CD4-positive, alpha-beta memory T cell (primary cell): Measurements from ENCODE around the gene PPFIA1. TPM values are rescaled to one million over a fixed set of nuclear protein-coding genes. Genes with fewer than 3 reads are reported as not detected.

Experiments
- CTCF ChIA-PET: fragments of 350-600 bp; sonication (Branson Sonifier 250); formaldehyde crosslinking; loops from one replicate; lab custom pipeline; 2021; ENCODE audit warnings: inconsistent platforms; ENCODE audit not compliant: partially characterized antibody; lab: Charles Lee
- POLR2A ChIA-PET: fragments of 350-600 bp; sonication (Branson Sonifier 250); formaldehyde crosslinking; loops from one replicate; lab custom pipeline; 2021; ENCODE audit not compliant: partially characterized antibody; lab: Charles Lee
- DNase-seq, 5 donors: peaks; one replicate each; pipeline versions ENCODE4 v3.0.0 to v3.0.0-alpha.2; 2020 to 2022; ENCODE audit warnings: mixed read lengths in 1 of 5
- H3K27ac ChIP-seq: one replicate; pipeline ENCODE4 v1.7.0; 2013; ENCODE audit warnings: low read depth, low read length
- H3K27me3 ChIP-seq: 2 replicates; pipeline ENCODE4 v1.7.0; 2013; ENCODE audit warnings: mild to moderate bottlenecking, low read length, moderate library complexity; ENCODE audit not compliant: insufficient read depth
- H3K36me3 ChIP-seq: 2 replicates; pipeline ENCODE4 v1.7.0; 2013; ENCODE audit warnings: mild to moderate bottlenecking, low read length, moderate library complexity; ENCODE audit not compliant: insufficient read depth
- H3K4me1 ChIP-seq: 2 replicates; pipeline ENCODE4 v1.7.0; 2013; ENCODE audit warnings: mild to moderate bottlenecking, low read length, moderate library complexity; ENCODE audit not compliant: insufficient read depth
- H3K4me3 ChIP-seq, 2 donors: one replicate each; pipeline ENCODE4 v1.7.0; 2013; ENCODE audit warnings: low read length in 2 of 2, mild to moderate bottlenecking in 1 of 2
- H3K9me3 ChIP-seq, 2 donors: one replicate each; pipeline ENCODE4 v1.7.0; 2013; ENCODE audit warnings: low read length in 2 of 2, control low read depth in 1 of 2; ENCODE audit not compliant: control insufficient read depth in 1 of 2
- H3K27ac Mint-ChIP-seq, 7 donors: one replicate each; pipeline ENCODE4 v1.8.0; 2020 to 2021; ENCODE audit warnings: mixed read lengths in 7 of 7, mild to moderate bottlenecking in 6 of 7, inconsistent platforms in 3 of 7, moderate library complexity in 3 of 7
- H3K27me3 Mint-ChIP-seq, 2 donors: one replicate each; pipeline ENCODE4 v1.8.0; 2020 to 2021; ENCODE audit warnings: mixed read lengths in 2 of 2
- H3K36me3 Mint-ChIP-seq, 2 donors: one replicate each; pipeline ENCODE4 v1.8.0; 2020 to 2021; ENCODE audit warnings: mixed read lengths in 2 of 2, inconsistent platforms in 1 of 2, mild to moderate bottlenecking in 1 of 2
- H3K4me1 Mint-ChIP-seq, 4 donors: one replicate each; pipeline ENCODE4 v1.8.0; 2020 to 2021; ENCODE audit warnings: mixed read lengths in 4 of 4, mild to moderate bottlenecking in 1 of 4
- H3K4me3 Mint-ChIP-seq, 8 donors: one replicate each; pipeline ENCODE4 v1.8.0; 2020 to 2021; ENCODE audit warnings: mixed read lengths in 8 of 8, mild to moderate bottlenecking in 7 of 8, moderate library complexity in 6 of 8, inconsistent platforms in 3 of 8
- H3K9me3 Mint-ChIP-seq, 8 donors: one replicate each; pipeline ENCODE4 v1.8.0; 2020 to 2021; ENCODE audit warnings: mixed read lengths in 8 of 8, mild to moderate bottlenecking in 5 of 8, inconsistent platforms in 3 of 8, moderate library complexity in 1 of 8
- intact Hi-C: fragments of 100-400 bp; cut with micrococcal nuclease; formaldehyde crosslinking; loops from one replicate; pipeline ENCODE4 v1.15.1; 2023
- polyA plus RNA-seq, 2 donors: library from polyadenylated mRNA; unstranded; fragments of 300-500 nt; fragmentation: Illumina TruSeq; gene quantifications; one replicate each; pipeline ENCODE4 v1.2.3, GENCODE V29; 2021
- total RNA-seq, 2 experiments: library from RNA; stranded (reverse); gene quantifications; one replicate each; pipeline ENCODE4 v1.2.3, GENCODE V29; 2021

Gene PPFIA1
- total and polyA plus RNA-seq, 4 experiments from 2014 or later, result 4.3 to 54.8 (median 35.8) TPM

DNA sequence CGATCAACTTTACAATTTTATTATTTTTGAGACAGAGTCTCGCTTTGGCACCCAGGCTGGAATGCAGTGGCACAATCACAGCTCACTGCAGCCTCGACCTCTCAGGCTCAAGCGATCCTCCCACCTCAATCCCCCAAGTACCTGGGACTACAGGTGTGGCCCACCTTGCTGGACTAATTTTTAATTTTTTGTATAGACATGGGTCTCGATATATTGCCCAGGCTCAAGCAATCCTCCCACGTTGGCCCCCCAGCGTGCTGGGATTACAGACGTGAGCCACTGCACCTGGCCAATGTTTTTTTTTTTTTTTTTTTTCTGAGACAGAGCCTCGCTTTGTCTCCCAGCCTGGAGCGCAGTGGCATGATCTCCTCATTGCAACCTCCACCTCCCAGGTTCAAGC lies 2.0 kb upstream of the PPFIA1 start:
- Mint-ChIP-seq H3K4me3 (peak overlapping the region in 1 of 8 donors; percentile 65), H3K36me3 (peaks cover 4 to 17% of the 10 kb centered on the region in 2 donors), H3K27ac (no peak overlapping the region), H3K27me3 (peaks cover 4 to 18% of the 10 kb centered on the region in 2 donors), H3K9me3 (no peaks in the 10 kb centered on the region), H3K4me1 (peaks cover 10 to 34% (median 25%) of the 10 kb centered on the region in 4 donors)
- Histone ChIP-seq H3K4me3 (no peak overlapping the region), H3K9me3 (no peaks in the 10 kb centered on the region), H3K27me3 (no peaks in the 10 kb centered on the region), H3K4me1 (peaks cover 32% of the 10 kb centered on the region), H3K36me3 (no peaks in the 10 kb centered on the region), H3K27ac (no peak overlapping the region)
- ChIA-PET CTCF (interaction anchor here (0.8 kb wide), 1 partner anchor 65 kb away, joined by 3 read pairs; the partner anchor contains the start of gene FADD), POLR2A (no interaction called here)
- no peak for DNase-seq
- intact Hi-C loops, result no loop called here

DNA sequence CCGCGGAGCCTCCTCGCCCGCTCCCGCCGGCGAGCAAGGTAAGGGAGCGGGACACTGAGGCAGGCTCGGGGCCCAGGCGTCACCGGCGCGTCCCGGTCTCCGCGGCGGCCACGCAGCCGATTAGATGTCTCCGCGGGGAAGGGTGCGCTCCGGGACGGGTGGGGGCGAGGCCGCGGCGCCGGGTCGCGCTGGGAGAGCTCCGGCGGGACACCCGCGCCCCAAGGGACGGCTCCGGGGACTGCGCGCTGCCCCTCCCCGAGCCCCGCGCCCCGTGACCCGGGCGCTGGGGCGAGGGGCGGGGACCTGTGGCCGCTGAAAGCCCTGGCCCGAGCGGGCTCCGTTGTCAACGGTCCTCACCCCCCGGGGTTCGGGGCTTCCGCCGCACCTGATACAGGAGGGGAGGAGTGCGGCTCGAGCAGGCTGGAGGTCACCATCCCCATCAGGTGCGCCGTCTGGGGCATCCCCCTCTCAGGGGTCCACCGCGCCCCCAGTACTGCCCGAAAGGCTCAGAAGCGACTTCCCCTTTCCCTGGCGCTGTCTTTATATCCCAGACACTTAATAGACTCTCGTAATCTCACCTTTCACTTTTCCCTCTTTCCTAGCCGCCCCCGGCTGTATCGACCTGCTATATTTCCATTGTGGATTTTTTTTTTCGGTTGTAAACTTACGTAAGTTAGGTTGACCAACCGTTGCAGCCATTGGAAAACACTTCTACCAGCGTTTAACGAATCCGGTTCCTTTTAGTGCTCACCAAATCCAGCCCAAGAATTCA lies 573 bp downstream of the PPFIA1 start:
- peaks cover 50% of the 10 kb centered on the region for H3K4me1 ChIP-seq
- Mint-ChIP-seq H3K27me3 (peaks cover 4 to 6% of the 10 kb centered on the region in 2 donors), H3K4me3 (peak overlapping the region; percentile 82 to 94 (median 90)), H3K4me1 (peaks cover 25 to 56% (median 43%) of the 10 kb centered on the region in 4 donors), H3K36me3 (peaks cover 15 to 37% of the 10 kb centered on the region in 2 donors), H3K27ac (peak overlapping the region; percentile 55 to 97 (median 90)), H3K9me3 (no peaks in the 10 kb centered on the region)
- H3K27ac ChIP-seq, result peak overlapping the region; percentile 65
- DNase-seq, result peak in 3 of 5 donors; percentile 58 to 64 (median 62)
- ChIA-PET POLR2A (interaction anchor here (1.4 to 3.4 kb wide), 2 partner anchors 57 to 68 kb away, joined by 3 to 22 read pairs; partner anchors contain the start of gene FADD), CTCF (interaction anchor here (1.4 kb wide), 2 partner anchors 64 to 66 kb away, joined by 3 to 4 read pairs; no protein-coding TSS in a partner anchor)
- intact Hi-C loops, result loop anchor here (1.0 kb wide), 1 partner anchor 68 kb away; the partner anchor contains the start of gene FADD
- H3K27me3 ChIP-seq, result no peaks in the 10 kb centered on the region
- no peaks in the 10 kb centered on the region for H3K9me3 ChIP-seq
- no peaks in the 10 kb centered on the region for H3K36me3 ChIP-seq
- peak overlapping the region; percentile 52 to 67 for H3K4me3 ChIP-seq

DNA sequence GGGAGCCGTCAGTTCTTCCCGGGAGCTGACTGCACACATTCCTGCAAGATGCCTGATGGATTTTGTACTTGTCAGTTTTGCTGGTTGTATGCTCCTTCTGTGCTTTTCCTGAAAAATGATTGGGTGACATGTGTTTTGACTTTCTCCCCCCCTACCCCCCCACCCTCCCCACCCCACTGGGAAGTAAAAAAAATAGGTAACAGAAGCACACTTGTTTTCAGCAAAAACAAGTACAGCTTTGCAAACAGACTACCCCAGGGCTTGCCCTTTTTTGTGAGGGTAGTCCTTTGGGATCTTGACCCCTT lies 1.1 kb downstream of the PPFIA1 start:
- H3K4me1 Mint-ChIP-seq, result peaks cover 26 to 62% (median 46%) of the 10 kb centered on the region in 4 donors
- H3K4me3 ChIP-seq, result peak overlapping the region; percentile 52 to 67
- ChIA-PET CTCF (interaction anchor here (1.4 kb wide), 1 partner anchor 67 kb away, joined by 4 read pairs; no protein-coding TSS in a partner anchor), POLR2A (interaction anchor here (3.4 kb wide), 1 partner anchor 68 kb away, joined by 22 read pairs; the partner anchor contains the start of gene FADD)
- peak overlapping the region; percentile 65 to 97 (median 81) for H3K27ac Mint-ChIP-seq
- H3K4me1 ChIP-seq, result peaks cover 50% of the 10 kb centered on the region
- intact Hi-C loops, result no loop called here
- H3K9me3 Mint-ChIP-seq, result no peaks in the 10 kb centered on the region
- H3K27ac ChIP-seq, result peak overlapping the region; percentile 65
- peaks cover 4 to 5% of the 10 kb centered on the region in 2 donors for H3K27me3 Mint-ChIP-seq
- H3K4me3 Mint-ChIP-seq, result peak overlapping the region; percentile 82 to 94 (median 90)
- H3K36me3 Mint-ChIP-seq, result peaks cover 15 to 42% of the 10 kb centered on the region in 2 donors
- no peaks in the 10 kb centered on the region for H3K9me3 ChIP-seq
- no peaks in the 10 kb centered on the region for H3K27me3 ChIP-seq
- H3K36me3 ChIP-seq, result no peaks in the 10 kb centered on the region
- no peak for DNase-seq

DNA sequence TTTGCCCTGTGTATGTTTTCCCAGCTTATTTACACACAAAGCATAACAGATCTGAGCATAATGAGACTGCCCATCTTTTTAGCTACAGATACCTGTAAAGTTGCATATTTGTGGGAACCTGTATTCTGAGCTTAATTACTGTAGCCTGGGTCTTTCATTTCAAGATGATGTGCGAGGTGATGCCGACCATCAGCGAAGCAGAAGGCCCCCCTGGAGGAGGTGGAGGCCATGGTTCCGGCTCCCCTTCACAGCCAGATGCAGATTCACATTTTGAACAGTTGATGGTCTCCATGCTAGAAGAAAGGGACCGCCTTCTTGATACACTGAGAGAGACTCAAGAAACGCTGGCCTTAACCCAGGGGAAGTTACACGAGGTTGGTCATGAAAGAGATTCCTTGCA lies 1.5 kb downstream of the PPFIA1 start:
- Histone ChIP-seq H3K27ac (no peak overlapping the region), H3K36me3 (no peaks in the 10 kb centered on the region), H3K4me3 (no peak overlapping the region), H3K9me3 (no peaks in the 10 kb centered on the region), H3K27me3 (no peaks in the 10 kb centered on the region), H3K4me1 (peaks cover 50% of the 10 kb centered on the region)
- Mint-ChIP-seq H3K27me3 (peaks cover 4 to 5% of the 10 kb centered on the region in 2 donors), H3K4me1 (peaks cover 28 to 62% (median 47%) of the 10 kb centered on the region in 4 donors), H3K9me3 (no peaks in the 10 kb centered on the region), H3K4me3 (peak overlapping the region; percentile 68 to 91 (median 83)), H3K27ac (peak overlapping the region; percentile 21 to 88 (median 76)), H3K36me3 (peaks cover 15 to 45% of the 10 kb centered on the region in 2 donors)
- ChIA-PET POLR2A (interaction anchor here (3.4 kb wide), 1 partner anchor 69 kb away, joined by 22 read pairs; the partner anchor contains the start of gene FADD), CTCF (interaction anchor here (1.4 kb wide), 1 partner anchor 67 kb away, joined by 4 read pairs; no protein-coding TSS in a partner anchor)
- DNase-seq, result no peak
- intact Hi-C loops, result no loop called here

DNA sequence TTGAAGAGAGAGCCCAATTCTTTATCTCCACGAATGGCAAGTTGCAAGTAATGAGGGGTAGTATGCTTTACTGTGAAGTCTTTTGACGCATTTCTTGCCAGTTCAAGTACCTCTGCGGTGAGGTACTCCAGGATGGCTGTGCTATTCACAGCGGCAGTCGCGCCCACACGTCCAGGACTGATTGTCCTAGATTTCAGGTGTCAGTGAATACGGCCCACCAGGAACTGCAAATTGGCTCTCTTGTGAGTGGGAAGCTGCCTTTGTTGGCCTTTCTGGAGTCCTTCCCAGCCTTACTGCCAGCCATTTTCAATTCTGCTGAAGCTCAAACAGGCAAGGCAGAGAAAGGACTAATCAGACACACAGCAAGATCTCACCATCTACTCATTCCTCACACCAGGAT lies 8.5 kb downstream of the PPFIA1 start:
- intact Hi-C loops, result no loop called here
- Histone ChIP-seq H3K4me3 (no peak overlapping the region), H3K9me3 (no peaks in the 10 kb centered on the region), H3K27ac (no peak overlapping the region), H3K36me3 (peaks cover 13% of the 10 kb centered on the region), H3K4me1 (peaks cover 16% of the 10 kb centered on the region), H3K27me3 (no peaks in the 10 kb centered on the region)
- H3K36me3 Mint-ChIP-seq, result peaks cover 48 to 68% of the 10 kb centered on the region in 2 donors
- no peaks in the 10 kb centered on the region for H3K9me3 Mint-ChIP-seq
- DNase-seq, result no peak
- ChIA-PET POLR2A (no interaction called here), CTCF (no interaction called here)
- no peaks in the 10 kb centered on the region for H3K27me3 Mint-ChIP-seq
- peak overlapping the region in 1 of 7 donors; percentile 14 for H3K27ac Mint-ChIP-seq
- H3K4me3 Mint-ChIP-seq, result peak overlapping the region in 1 of 8 donors; percentile 26
- peaks cover 24 to 55% (median 37%) of the 10 kb centered on the region in 4 donors for H3K4me1 Mint-ChIP-seq

DNA sequence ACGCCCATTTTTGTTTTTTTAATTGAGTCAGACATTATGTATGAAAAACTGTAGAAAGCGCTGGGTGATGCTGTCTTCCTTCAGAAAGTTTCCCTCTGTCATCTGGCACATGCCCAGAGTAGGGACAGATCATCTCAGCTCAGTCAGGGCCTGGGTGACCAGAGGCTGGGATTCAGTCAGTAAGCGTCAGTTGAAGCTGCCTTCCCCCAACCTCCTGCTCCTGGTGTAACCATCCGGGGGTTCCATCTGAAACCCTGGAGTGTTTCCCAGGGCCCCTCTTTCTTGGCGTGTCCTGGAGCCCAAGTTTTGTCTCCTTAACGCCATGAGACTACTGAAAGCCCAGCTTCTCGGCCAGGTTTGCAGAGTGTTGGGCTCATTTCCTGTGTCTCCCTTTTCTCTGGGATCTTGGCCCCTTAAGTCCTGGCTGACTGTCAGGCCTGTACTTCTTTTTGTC lies 10.7 kb downstream of the PPFIA1 start:
- POLR2A ChIA-PET, result no interaction called here
- H3K9me3 Mint-ChIP-seq, result no peaks in the 10 kb centered on the region
- CTCF ChIA-PET, result no interaction called here
- H3K36me3 Mint-ChIP-seq, result peaks cover 45 to 66% of the 10 kb centered on the region in 2 donors
- intact Hi-C loops, result no loop called here
- Histone ChIP-seq H3K4me1 (no peaks in the 10 kb centered on the region), H3K36me3 (peaks cover 19% of the 10 kb centered on the region), H3K27ac (no peak overlapping the region), H3K4me3 (no peak overlapping the region), H3K9me3 (no peaks in the 10 kb centered on the region), H3K27me3 (no peaks in the 10 kb centered on the region)
- no peaks in the 10 kb centered on the region for H3K27me3 Mint-ChIP-seq
- DNase-seq, result no peak
- H3K4me1 Mint-ChIP-seq, result peaks cover 10 to 36% (median 22%) of the 10 kb centered on the region in 4 donors
- no peak overlapping the region for H3K27ac Mint-ChIP-seq
- H3K4me3 Mint-ChIP-seq, result no peak overlapping the region

DNA sequence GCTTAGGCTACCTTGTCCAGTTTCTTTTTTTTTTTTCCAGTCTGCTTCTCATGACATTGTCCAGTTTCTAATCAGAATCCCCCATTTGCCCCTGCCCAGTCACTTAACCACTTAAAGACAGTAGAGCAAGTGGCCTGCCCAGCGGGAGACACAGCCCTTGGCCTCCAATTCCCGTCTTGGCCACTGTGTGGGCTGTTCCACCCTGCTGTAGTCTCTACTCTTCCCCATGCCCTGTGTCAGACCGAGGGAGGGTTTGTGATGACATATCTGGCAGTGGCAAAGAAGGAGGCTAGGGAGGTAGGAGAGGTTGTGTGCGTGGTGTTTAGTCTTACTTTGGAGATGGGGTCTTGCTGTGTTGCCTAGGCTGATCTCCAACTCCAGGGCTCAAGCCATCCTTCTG lies 11.5 kb downstream of the PPFIA1 start:
- H3K4me3 ChIP-seq, result no peak overlapping the region
- Mint-ChIP-seq H3K27ac (peak overlapping the region in 1 of 7 donors; percentile 2), H3K9me3 (no peaks in the 10 kb centered on the region), H3K4me3 (no peak overlapping the region), H3K4me1 (peaks cover 10 to 31% (median 17%) of the 10 kb centered on the region in 4 donors), H3K27me3 (no peaks in the 10 kb centered on the region), H3K36me3 (peaks cover 50 to 67% of the 10 kb centered on the region in 2 donors)
- no peaks in the 10 kb centered on the region for H3K27me3 ChIP-seq
- ChIA-PET CTCF (interaction anchor here (0.7 kb wide), 1 partner anchor 43 kb away, joined by 4 read pairs; no protein-coding TSS in a partner anchor), POLR2A (no interaction called here)
- no peak overlapping the region for H3K27ac ChIP-seq
- no peaks in the 10 kb centered on the region for H3K9me3 ChIP-seq
- no peak for DNase-seq
- intact Hi-C loops, result no loop called here
- no peaks in the 10 kb centered on the region for H3K4me1 ChIP-seq
- peaks cover 19% of the 10 kb centered on the region for H3K36me3 ChIP-seq
